Stimulated activated CD4-positive, alpha-beta T cell treated with anti-CD3 and anti-CD28 coated beads, Interleukin-12 subunit alpha, Interleukin-12 subunit beta, amount 100 ng/mL, for 48 hours (primary cell): ENCODE data around the gene FOXA2.
"Not testable (repeated sequence)": the region's sequence is repeated elsewhere in the genome, so short reads cannot be mapped to it uniquely, and the experiment has no call there.

ENCODE experiments used
- DNase-seq, 3 donors: peaks; one replicate each; pipeline ENCODE4 v3.0.0-alpha.2; 2020; ENCODE audit warnings: low read depth in 2 of 3, low spot score in 1 of 3

The FOXA2 gene

DNA sequence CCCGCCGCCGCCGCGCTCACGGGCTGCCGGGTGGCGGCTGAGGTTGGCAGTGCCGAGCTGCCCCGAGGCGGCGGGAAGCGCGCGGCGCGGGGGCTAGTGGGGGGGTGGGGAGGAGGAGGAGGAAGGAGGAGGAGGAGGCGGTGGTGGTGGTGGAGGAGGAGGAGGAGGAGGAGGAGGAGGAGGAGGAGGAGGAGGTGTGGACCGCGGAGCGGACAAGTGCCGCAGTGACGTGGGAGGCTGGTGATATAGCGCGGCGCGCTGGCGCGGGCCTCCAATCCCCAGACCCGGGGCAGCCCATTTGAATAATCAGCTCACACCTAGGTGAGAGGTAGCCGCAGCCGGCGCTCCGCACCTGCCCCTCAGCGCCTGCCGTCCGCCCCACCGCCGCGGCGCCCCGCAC, at the start of gene FOXA2:
TSS of gene FOXA2 (minus strand) at position 51 of the 400 bp plus-strand sequence. CDS start 294 bp downstream, outside the sequence.
- DNase-seq: no peak

GRCh38 chr20:22630701-22631100, 46.3 kb upstream of the FOXA2 start:
- DNase-seq: no peak

DNA sequence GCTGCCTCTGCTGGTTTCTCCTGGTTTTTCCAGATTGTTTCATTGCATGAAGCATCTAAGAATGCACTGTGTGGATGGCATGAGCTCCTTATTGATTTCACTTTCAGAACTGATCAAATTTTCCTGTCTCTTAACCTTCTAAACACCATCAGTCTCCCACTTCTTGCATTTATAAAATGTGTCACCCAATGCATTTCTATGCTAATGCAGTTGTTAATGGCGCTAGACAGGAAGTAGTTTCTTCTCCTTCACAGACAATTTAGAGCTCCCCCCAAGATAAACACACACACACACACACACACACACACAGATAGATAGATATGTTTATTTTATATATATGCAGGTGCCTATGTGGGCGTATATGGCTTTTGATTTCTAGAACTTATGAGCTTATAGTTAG, 45.6 kb upstream of the FOXA2 start:
- DNase-seq: no peak

GRCh38 chr20:22629447-22629846, 45.1 kb upstream of the FOXA2 start:
- DNase-seq: no peak

DNA sequence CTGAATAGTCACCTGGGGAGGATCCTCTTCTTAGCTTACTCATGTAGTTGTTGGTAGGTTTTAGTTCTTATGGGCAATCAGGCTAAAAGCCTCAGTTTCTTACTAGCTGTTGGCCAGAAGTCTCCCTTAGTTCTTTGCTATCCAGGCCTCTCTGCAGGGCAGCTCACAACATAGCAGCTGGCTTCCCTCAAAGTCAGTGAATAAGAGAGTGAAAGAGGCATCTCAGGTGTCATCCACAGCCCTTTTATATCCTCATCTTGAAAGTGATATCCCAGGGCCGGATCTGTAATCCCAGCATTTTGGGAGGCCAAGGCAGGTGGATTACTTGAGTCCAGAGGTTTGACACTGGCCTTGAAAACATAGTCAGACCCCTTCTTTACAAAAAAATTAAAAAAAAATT, 42.1 kb upstream of the FOXA2 start:
- no peak for DNase-seq

GRCh38 chr20:22623211-22623610, 38.8 kb upstream of the FOXA2 start:
- DNase-seq: no peak

DNA sequence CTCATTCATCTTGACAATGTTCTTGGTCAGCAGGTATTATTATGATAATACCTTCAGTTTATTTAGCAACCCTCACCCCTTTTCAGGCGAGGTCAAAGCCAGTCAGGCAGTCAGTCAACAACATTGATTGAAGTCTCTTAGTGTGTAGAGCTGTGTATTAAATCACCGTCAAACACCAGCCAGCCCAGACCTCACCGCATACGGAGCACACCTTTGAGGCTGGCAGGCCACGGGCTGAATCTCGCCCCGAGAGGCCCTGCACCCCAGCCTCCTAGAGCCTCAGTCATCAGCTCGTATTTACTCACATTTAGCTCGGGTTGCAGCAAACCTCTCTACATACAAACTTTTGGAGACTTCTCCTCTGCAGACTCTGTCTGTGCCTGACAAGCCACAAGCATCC, 36.0 kb upstream of the FOXA2 start:
- DNase-seq: no peak

DNA sequence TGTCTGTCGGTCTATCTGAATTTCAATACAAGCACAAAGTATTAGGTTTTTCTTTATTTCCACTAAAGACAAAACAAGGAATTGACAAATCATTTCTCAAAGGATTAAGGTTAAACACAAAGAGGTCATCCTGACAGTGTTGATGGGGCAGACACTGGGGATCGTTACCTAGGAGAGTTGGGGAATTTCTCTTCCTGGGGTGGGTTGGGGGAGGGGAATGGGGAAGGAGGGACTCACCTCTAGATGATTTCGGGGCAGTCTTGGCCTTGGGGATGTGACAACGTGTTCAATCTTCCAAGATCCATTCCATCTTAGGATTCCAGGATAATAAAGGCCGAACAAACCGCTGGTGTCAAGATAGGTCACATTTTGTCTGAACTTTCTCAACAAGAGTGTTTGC, 35.4 kb upstream of the FOXA2 start:
- no peak for DNase-seq

- no peak for DNase-seq
Observed at GRCh38 chr20:22619272-22619671, 34.9 kb upstream of the FOXA2 start.

GRCh38 chr20:22617160-22617559, 32.8 kb upstream of the FOXA2 start:
- DNase-seq: no peak

DNA sequence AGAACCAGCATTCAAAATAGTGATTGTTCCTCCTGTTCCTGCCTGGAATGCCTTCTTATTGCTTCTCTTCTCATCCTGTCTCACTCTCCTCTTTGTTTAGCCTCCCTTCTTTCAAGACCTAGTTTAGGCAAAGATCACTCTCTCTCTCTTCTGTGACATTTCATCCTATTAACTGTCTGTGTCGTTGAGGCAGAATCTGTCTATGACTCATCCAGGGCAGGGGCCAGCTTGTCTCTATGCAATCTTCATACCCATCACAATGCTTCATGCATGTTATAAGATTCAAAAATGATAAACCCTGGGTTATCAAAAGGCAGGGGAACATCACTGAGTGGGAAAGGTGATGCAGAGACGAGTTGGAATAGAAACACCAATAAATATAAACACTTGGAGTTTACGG, 32.2 kb upstream of the FOXA2 start:
- DNase-seq: no peak

DNA sequence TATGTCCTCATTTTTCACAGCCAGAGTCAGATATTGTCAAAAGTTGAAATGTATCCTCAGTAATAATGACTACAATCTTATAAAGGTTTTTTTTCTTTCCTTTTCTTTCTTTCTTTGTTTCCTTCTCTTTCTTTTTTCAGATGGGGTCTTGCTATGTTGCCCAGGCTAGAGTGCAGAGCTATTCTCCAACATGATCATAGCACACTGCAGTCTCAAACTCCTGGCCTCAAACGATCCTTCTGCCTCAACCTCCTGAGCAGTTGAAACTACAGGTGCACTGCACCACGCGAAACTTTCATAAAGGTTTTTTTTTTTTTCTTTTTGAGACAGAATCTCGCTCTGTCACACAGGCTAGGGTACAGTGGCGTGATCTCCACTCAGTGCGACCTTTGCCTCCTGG, 31.1 kb upstream of the FOXA2 start:
- no peak for DNase-seq

DNA sequence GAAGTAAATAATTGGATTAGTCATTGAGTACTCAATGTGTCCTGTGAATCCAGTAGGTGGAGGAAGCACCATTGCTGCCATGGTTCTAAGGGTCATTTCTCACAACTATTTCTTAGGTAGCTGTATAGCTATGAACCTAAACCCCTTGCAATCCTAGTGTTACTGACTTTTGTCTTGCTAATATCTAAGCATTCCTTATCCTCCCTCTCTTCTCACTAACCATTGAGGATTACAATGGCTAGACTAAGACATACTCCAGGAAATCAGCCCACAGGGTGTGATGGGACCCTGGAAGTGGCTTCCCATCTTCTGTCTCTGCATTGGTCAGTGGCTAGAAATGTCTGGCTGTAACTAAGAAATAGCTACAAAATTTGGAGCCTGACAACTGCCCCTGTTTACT, 27.3 kb upstream of the FOXA2 start:
- DNase-seq: no peak

GRCh38 chr20:22607695-22608094, 23.3 kb upstream of the FOXA2 start:
- DNase-seq: no peak

DNA sequence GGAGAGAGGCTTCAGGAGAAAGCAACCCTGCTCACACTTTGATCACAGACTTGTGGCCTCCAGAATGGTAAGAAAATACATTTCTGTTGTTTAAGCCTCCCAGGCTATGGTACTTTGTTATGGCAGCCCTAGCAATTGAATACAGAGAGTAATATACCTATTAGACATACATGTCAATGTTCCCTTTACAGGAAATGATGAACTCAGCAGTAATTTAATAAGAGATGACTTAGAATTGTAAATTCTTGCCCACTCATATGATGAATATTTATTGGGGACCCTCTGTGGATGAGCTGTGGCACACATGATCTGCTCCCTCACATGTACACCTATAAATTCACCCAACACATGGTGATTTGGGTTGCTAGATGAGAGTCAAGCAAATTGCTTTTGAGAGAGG, 20.4 kb upstream of the FOXA2 start:
- no peak for DNase-seq

DNA sequence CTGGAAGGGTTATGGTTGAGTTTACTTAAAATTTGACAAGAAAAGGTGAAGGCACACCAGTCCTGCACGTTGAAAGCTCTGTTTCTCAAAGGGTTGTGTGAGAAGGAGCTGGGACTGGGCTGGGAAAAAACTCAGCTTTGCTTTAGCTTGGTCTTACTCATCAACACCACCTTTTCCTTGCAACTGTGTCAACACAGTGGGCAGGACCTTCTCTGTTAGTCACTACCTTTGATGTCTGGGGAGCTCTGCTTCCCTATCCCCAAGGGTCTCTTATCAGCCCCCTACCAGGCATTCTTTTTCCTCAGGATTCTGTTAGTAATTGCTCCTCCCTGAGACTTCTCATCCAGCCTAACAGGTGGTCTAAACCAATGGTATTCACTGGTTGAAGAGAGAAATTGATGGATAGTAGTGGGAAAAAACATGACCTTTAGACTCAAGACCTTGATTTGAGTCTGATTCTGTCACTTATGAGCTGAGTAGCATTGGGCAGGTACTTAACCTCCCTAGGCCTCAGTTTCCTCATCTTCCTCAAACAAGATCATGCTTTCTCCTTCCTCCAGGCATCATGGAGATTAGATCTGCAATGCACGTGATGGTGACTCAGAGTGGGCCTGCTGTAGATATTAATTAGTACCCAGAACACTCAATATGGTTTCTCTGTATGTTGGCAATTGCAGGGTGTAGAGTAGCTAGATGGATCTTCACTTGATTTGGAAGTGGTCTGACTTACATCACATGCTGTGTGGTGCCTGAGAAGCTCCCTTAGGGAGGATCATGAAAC, 17.2 kb upstream of the FOXA2 start:
- no peak for DNase-seq

DNA sequence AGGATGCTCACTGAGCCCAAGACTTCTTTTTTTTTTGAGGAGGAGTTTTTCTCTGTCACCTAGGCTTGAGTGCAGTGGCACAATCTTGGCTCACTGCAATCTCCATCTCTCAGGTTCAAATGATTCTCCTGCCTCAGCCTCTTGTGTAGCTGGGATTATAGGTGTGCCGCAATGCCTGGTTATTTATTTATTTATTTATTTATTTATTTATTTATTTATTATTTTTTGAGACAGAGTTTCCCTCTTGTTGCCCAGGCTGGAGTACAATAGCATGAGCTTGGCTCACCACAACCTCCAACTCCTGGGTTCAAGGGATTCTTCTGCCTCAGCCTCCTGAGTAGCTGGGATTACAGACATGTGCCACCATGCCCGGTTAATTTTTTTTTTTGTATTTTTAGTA, 14.9 kb upstream of the FOXA2 start:
- DNase-seq: not testable (repeated sequence)

DNA sequence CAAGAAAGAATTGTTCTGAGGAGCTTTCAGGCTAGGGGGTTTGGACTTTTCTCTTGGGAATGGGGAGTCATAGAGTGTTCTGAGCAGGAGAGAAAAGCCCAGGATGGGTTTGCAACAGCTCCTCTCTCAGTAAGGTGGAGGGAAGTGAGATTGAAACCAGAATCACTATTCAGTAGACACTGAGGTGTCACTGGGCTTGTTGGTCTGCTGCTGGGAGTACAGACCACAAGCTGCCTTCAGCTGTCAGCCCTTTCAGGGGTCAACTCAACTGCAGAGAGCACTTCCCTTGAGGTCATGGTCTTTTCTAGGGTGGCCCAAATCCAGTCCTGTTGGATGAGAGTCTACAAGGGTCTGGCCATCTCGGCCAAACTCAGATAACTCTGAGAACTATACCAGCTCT, 12.9 kb upstream of the FOXA2 start:
- no peak for DNase-seq

- DNase-seq: no peak
Observed at GRCh38 chr20:22590662-22591061, 6.3 kb upstream of the FOXA2 start.

DNA sequence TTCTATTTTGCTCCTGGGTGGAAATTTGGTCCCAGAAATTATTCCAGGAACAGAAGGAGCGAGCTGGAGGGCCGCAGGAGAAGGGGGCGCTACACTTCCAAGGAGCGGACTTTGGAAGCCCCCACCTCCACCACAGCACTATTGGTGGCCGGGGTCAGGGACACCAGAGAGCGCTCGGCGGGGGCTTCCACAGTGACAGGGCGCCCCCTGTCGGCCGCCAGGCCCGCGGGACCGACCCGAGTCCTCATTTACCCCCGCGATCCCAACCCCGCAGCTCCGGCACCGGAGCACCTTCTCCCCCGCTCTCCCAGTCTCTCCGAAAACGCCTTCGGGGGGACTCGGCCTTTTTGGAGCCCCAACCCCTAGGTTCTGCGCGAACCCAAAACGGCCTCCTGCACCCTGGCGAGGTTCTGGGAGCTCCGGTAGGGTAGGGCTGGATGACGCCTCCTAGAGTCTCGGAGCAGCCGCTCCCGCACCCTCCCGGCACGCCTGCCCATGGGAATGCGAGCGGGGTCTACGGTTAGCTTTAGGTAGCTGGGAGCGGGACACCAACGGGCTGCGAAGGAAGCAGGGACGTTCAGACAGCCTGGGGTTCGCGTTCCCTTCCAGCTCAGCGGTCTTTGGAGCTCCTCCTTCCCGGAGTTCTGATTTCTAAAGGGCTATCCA, 2.4 kb upstream of the FOXA2 start:
- no peak for DNase-seq

- no peak for DNase-seq
Observed at GRCh38 chr20:22585786-22586493, 1.6 kb upstream of the FOXA2 start.
